H1 (cell line): ENCODE results near the gene PHC1. TPM values are rescaled to one million over a fixed set of nuclear protein-coding genes. Genes with fewer than 3 reads are reported as not detected.

Experiments used
- CTCF ChIA-PET: fragments of 300-600 bp; sonication (Branson Sonifier 250); formaldehyde crosslinking; loops from one replicate; lab custom pipeline; 2021; ENCODE audit not compliant: partially characterized antibody; lab: Charles Lee
- POLR2A ChIA-PET: fragments of 300-600 bp; sonication (Branson Sonifier 250); formaldehyde crosslinking; loops from one replicate; lab custom pipeline; 2021; ENCODE audit warnings: inconsistent platforms; ENCODE audit not compliant: partially characterized antibody; lab: Charles Lee
- DNase-seq, 2 experiments: peaks; one replicate each; pipeline versions ENCODE4 v3.0.0 to v3.0.0-alpha.2; 2010 to 2022; ENCODE audit warnings: low spot score in 2 of 2, low read depth in 1 of 2, mixed read lengths in 1 of 2
- FAIRE-seq: peaks from 2 replicates; lab custom pipeline; 2011; peaks lifted over from hg19 to GRCh38; lab: Jason Lieb, UNC
- H2AFZ ChIP-seq: 2 replicates; pipeline ENCODE4 v1.8.1; 2012; ENCODE audit warnings: low read length, inconsistent platforms
- H2AK5ac ChIP-seq: 2 replicates; pipeline ENCODE4 v1.6.1; 2013; ENCODE audit warnings: low read depth, low read length
- H2BK120ac ChIP-seq: replicated peaks from 2 replicates; pipeline ENCODE3; 2013; ENCODE audit warnings: low read depth, low read length, inconsistent platforms
- H2BK12ac ChIP-seq: 2 replicates; pipeline ENCODE4 v1.6.1; 2013; ENCODE audit warnings: low read depth, low read length
- H2BK15ac ChIP-seq: 2 replicates; pipeline ENCODE4 v1.6.1; 2013; ENCODE audit warnings: low read length
- H2BK20ac ChIP-seq: 2 replicates; pipeline ENCODE4 v1.6.1; 2013; ENCODE audit warnings: low read length
- H2BK5ac ChIP-seq: 2 replicates; pipeline ENCODE4 v1.6.1; 2013; ENCODE audit warnings: low read depth, low read length
- H3K14ac ChIP-seq: 2 replicates; pipeline ENCODE4 v1.6.1; 2013; ENCODE audit warnings: inconsistent platforms; ENCODE audit not compliant: insufficient read length
- H3K18ac ChIP-seq: 2 replicates; pipeline ENCODE4 v1.6.1; 2013; ENCODE audit warnings: low read length; ENCODE audit errors: extremely low read depth
- H3K23ac ChIP-seq: 2 replicates; pipeline ENCODE4 v1.6.1; 2013; ENCODE audit warnings: inconsistent platforms; ENCODE audit not compliant: insufficient read length
- H3K23me2 ChIP-seq: 2 replicates; pipeline ENCODE4 v1.6.1; 2013; ENCODE audit warnings: low read depth, low read length
- H3K27ac ChIP-seq: 2 replicates; pipeline ENCODE4 v1.6.1; 2011; ENCODE audit warnings: low read depth, low read length, inconsistent platforms
- H3K27me3 ChIP-seq, 4 experiments: replicated peaks in 1 of 4; 1 replicate in 1 of 4; 2 replicates in 3 of 4; pipeline versions ENCODE4 v1.6.1 to v1.8.1; 2011 to 2013; ENCODE audit warnings: low read length in 3 of 4, mild to moderate bottlenecking in 3 of 4, inconsistent platforms in 2 of 4, mixed read lengths in 2 of 4, moderate library complexity in 1 of 4; ENCODE audit not compliant: control insufficient read depth in 3 of 4, insufficient read depth in 3 of 4; ENCODE audit errors: extremely low read depth in 1 of 4
- H3K36me3 ChIP-seq, 4 experiments: 2 replicates each; pipeline versions ENCODE4 v1.6.1 to v1.8.1; 2011 to 2013; ENCODE audit warnings: mild to moderate bottlenecking in 4 of 4, low read length in 3 of 4, moderate library complexity in 2 of 4, control low read depth in 1 of 4, inconsistent platforms in 1 of 4; ENCODE audit not compliant: insufficient read depth in 4 of 4, control insufficient read depth in 2 of 4
- H3K4ac ChIP-seq: replicated peaks from 2 replicates; pipeline ENCODE3; 2013; ENCODE audit warnings: low read length, low read depth, mixed read lengths, inconsistent platforms; ENCODE audit not compliant: insufficient read length
- H3K4me1 ChIP-seq, 4 experiments: replicated peaks in 1 of 4; 1 replicate in 1 of 4; 2 replicates in 3 of 4; pipeline versions ENCODE4 v1.6.1 to v1.8.1; 2011 to 2013; ENCODE audit warnings: low read length in 3 of 4, inconsistent platforms in 2 of 4, mixed read lengths in 1 of 4; ENCODE audit not compliant: insufficient read depth in 4 of 4, control insufficient read depth in 3 of 4
- H3K4me2 ChIP-seq, 2 experiments: 2 replicates each; pipeline versions ENCODE4 v1.6.1 to v1.8.1; 2011 to 2013; ENCODE audit warnings: low read depth in 2 of 2, low read length in 2 of 2, control low read depth in 1 of 2, inconsistent platforms in 1 of 2, mild to moderate bottlenecking in 1 of 2; ENCODE audit not compliant: insufficient read depth in 1 of 2
- H3K4me3 ChIP-seq, 4 experiments: fragments of 200-600, 300-600 bp in 1 of 4; sonication (generic), shearing (Covaris generic), sonication (Bioruptor Twin) in 1 of 4; 2 replicates each; pipeline versions ENCODE4 v1.5.1 to v1.8.1; 2011 to 2016; ENCODE audit warnings: low read length in 4 of 4, low read depth in 3 of 4, control low read depth in 2 of 4, inconsistent platforms in 2 of 4, mild to moderate bottlenecking in 2 of 4, mixed read lengths in 1 of 4, moderate library complexity in 1 of 4; ENCODE audit not compliant: insufficient read depth in 2 of 4; ENCODE audit errors: extremely low read depth in 1 of 4
- H3K56ac ChIP-seq: replicated peaks from 2 replicates; pipeline ENCODE3; 2013; ENCODE audit warnings: low read depth, mild to moderate bottlenecking, mixed read lengths, low read length, inconsistent platforms; ENCODE audit not compliant: insufficient read length
- H3K79me1 ChIP-seq: 2 replicates; pipeline ENCODE4 v1.6.1; 2013; ENCODE audit warnings: low read depth, low read length, control low read depth
- H3K79me2 ChIP-seq, 2 experiments: 2 replicates each; pipeline versions ENCODE4 v1.6.1 to v1.8.1; 2012 to 2013; ENCODE audit warnings: low read length in 2 of 2, mild to moderate bottlenecking in 2 of 2, inconsistent platforms in 1 of 2; ENCODE audit not compliant: insufficient read depth in 2 of 2, control insufficient read depth in 1 of 2
- H3K9ac ChIP-seq, 4 experiments: replicated peaks in 1 of 4; 1 replicate in 1 of 4; 2 replicates in 3 of 4; pipeline versions ENCODE4 v1.6.1 to v1.8.1; 2011 to 2013; ENCODE audit warnings: low read depth in 3 of 4, low read length in 3 of 4, control low read depth in 2 of 4, mild to moderate bottlenecking in 2 of 4, moderate library complexity in 2 of 4, inconsistent platforms in 1 of 4; ENCODE audit errors: extremely low read depth in 1 of 4
- H3K9me3 ChIP-seq, 2 experiments: 2 replicates each; pipeline versions ENCODE4 v1.6.1 to v1.8.1; 2012 to 2013; ENCODE audit warnings: mild to moderate bottlenecking in 2 of 2, moderate library complexity in 2 of 2, control low read depth in 1 of 2, inconsistent platforms in 1 of 2, low read depth in 1 of 2, low read length in 1 of 2, mixed read lengths in 1 of 2; ENCODE audit not compliant: insufficient read depth in 2 of 2
- H4K20me1 ChIP-seq, 2 experiments: replicated peaks in 1 of 2; 2 replicates each; pipeline versions ENCODE3 to v1.8.1; 2011 to 2013; ENCODE audit warnings: inconsistent platforms in 2 of 2, low read length in 2 of 2, mild to moderate bottlenecking in 1 of 2; ENCODE audit not compliant: insufficient read depth in 2 of 2, control insufficient read depth in 1 of 2
- H4K5ac ChIP-seq: 2 replicates; pipeline ENCODE4 v1.6.1; 2013; ENCODE audit warnings: low read length, low read depth, mixed read lengths, inconsistent platforms; ENCODE audit not compliant: insufficient read length
- H4K8ac ChIP-seq: 2 replicates; pipeline ENCODE4 v1.8.0; 2013; ENCODE audit warnings: mild to moderate bottlenecking, moderate library complexity, low read length, inconsistent platforms; ENCODE audit not compliant: insufficient read depth; ENCODE audit errors: extremely low read depth
- H4K91ac ChIP-seq: replicated peaks from 2 replicates; pipeline ENCODE3; 2013; ENCODE audit warnings: low read length, mixed read lengths, inconsistent platforms; ENCODE audit not compliant: insufficient read length
- SAP30 ChIP-seq: fragments of 300-600 bp; sonication (generic); IDR thresholded peaks from 2 replicates; pipeline ENCODE4 v1.7.1; 2012; ENCODE audit warnings: low read length, moderate library complexity, mild to moderate bottlenecking, inconsistent platforms; ENCODE audit not compliant: insufficient read depth, insufficient replicate concordance
- WGBS, 2 experiments: shearing (Covaris generic) in 1 of 2; methylation state at CpG; one replicate each; pipeline versions ENCODE4 v1.1.6 to v1.1.7; 2013 to 2015; ENCODE audit warnings: low lambda C conversion rate in 2 of 2, mixed read lengths in 2 of 2, inconsistent platforms in 1 of 2, low coverage in 1 of 2, missing lambda C conversion rate in 1 of 2; ENCODE audit not compliant: insufficient replicate concordance in 2 of 2, insufficient coverage in 1 of 2, insufficient read length in 1 of 2; ENCODE audit errors: extremely low coverage in 1 of 2, missing lambda C conversion rate in 1 of 2; 5-methylcytosine and 5-hydroxymethylcytosine counted together
- polyA plus RNA-seq, 7 experiments: library from polyadenylated mRNA; depleted of rRNA in 3 of 7; stranded (reverse) in 5 of 7; unstranded in 2 of 7; fragments of >200 nt in 5 of 7; fragments of 200-250 nt in 2 of 7; gene quantifications; 1 replicate in 5 of 7; 2 replicates in 1 of 7; 4 replicates in 1 of 7; pipeline versions ENCODE4 v1.2.1 to v1.2.3, GENCODE V29; 2011 to 2013; ENCODE audit warnings: missing spikeins in 2 of 7, mixed read lengths in 2 of 7
- total RNA-seq: library from RNA; stranded (reverse); fragmentation: NEBNext Ultra II Directional; extraction: Animal tissue kit (Norgen Biotek cat#: 25700); gene quantifications from 2 replicates; pipeline ENCODE4 v1.2.1, GENCODE V29; 2021

The PHC1 gene
- total and polyA plus RNA-seq, 2 of the 8 experiments (the other 6 are each of a cell fraction or from before 2014, with no cell fraction given), result 934 to 1,655 TPM

DNA sequence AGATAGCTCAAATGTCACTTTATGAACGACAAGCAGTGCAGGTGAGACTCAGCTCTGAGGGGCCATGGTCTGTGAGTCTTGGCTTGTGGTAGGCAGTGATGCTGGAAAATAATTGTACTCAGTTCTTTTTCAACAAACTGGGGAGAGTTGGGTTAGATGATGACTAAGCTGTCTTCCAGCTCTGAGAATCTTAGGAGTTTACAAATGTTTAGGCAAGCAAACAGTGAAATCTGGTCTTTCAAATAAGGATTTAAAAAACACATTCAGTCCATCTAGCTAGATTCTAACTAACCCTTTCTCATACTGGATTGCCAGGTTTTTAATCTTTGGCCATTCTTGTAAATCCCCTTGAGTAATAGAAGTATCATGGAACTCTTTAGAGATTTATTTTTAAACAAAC, 3.4 kb downstream of the PHC1 start:
- 0 out of 2 replicates have a peak, but pooled peaks cover 2% of the 10 kb centered on the region for H3K79me1 ChIP-seq
- no peaks in the 10 kb centered on the region for H3K27me3 ChIP-seq
- no peak for TF ChIP-seq SAP30
- TF ChIP-seq, all 59 proteins: peak for 0
- FAIRE-seq (no peak), DNase-seq (no peak)
- Histone ChIP-seq H3K4me1 (peaks cover 0 to 15% (median 6%) of the 10 kb centered on the region in 4 experiments; a peak in 4 of 7 replicates), H3K36me3 (peaks cover 22 to 70% (median 45%) of the 10 kb centered on the region in 4 experiments), H2BK5ac (no peak overlapping the region), H3K9ac (peak overlapping the region in 1 of 4 experiments; percentile 14; a peak in 1 of 7 replicates), H3K4me2 (peak overlapping the region; percentile 76 to 92), H4K8ac (no peak overlapping the region), H2BK20ac (no peak overlapping the region), H2BK15ac (no peak overlapping the region), H4K91ac (no peak overlapping the region), H3K14ac (no peak overlapping the region), H3K4ac (no peak overlapping the region), H3K4me3 (peak overlapping the region; percentile 91 to 99 (median 98); a peak in 5 of 8 replicates), H2BK120ac (no peak overlapping the region), H4K5ac (no peak overlapping the region), H3K9me3 (no peaks in the 10 kb centered on the region), H3K23ac (no peak overlapping the region), H3K56ac (no peak overlapping the region), H3K23me2 (peaks cover 9% of the 10 kb centered on the region), H3K79me2 (peaks cover 36 to 82% of the 10 kb centered on the region in 2 experiments), H3K27ac (no peak overlapping the region), H4K20me1 (peaks cover 15 to 26% of the 10 kb centered on the region in 2 experiments), H2BK12ac (no peak overlapping the region), H3K18ac (no peak overlapping the region), H2AFZ (no peak overlapping the region), H2AK5ac (no peak overlapping the region)
- ChIA-PET POLR2A (interaction anchor here (1.0 to 18.7 kb wide), 5 partner anchors 13 to 260 kb away, joined by 3 to 438 read pairs (median 3); partner anchors contain the start of gene M6PR), CTCF (interaction anchor here (1.3 to 3.1 kb wide), 3 partner anchors 27 to 92 kb away, joined by 3 to 11 read pairs (median 7); no protein-coding TSS in a partner anchor)
- 56% methylated on average over 1 of the region's 1 CpG; no CpG with 5 or more reads in 1 of the 2 experiments for WGBS, 2 experiments
